PFSK-1 (cell line): Measurements from ENCODE around the gene ACTRT3.

ENCODE experiments used
- FOXP2 ChIP-seq: optimal IDR thresholded peaks from 2 replicates; pipeline ENCODE3; 2011; ENCODE audit warnings: borderline replicate concordance, control low read depth, inconsistent platforms; ENCODE audit not compliant: insufficient read depth; ENCODE audit errors: extremely low read length, extremely low read depth
- POLR2AphosphoS5 ChIP-seq: IDR thresholded peaks from 2 replicates; pipeline ENCODE4 v1.6.1; 2012; ENCODE audit warnings: low read depth, mild to moderate bottlenecking, control low read depth, low read length, moderate library complexity
- SIN3A ChIP-seq: IDR thresholded peaks from 2 replicates; pipeline ENCODE4 v1.6.1; 2012; ENCODE audit warnings: mild to moderate bottlenecking, low read length, moderate library complexity, borderline replicate concordance; ENCODE audit not compliant: insufficient read depth
- TAF1 ChIP-seq: IDR thresholded peaks from 2 replicates; pipeline ENCODE4 v1.6.1; 2012; ENCODE audit warnings: low read length, control low read depth, borderline replicate concordance; ENCODE audit not compliant: insufficient read depth
- TF ChIP-seq, protein P1 (sequence below), 2 experiments: IDR thresholded peaks; 2 replicates each; pipeline versions ENCODE4 v1.6.1 to v1.8.0; 2011 to 2012; ENCODE audit warnings: low read depth in 2 of 2, low read length in 2 of 2, control low read depth in 1 of 2, inconsistent platforms in 1 of 2, mild to moderate bottlenecking in 1 of 2, moderate library complexity in 1 of 2; ENCODE audit not compliant: insufficient read depth in 1 of 2

ACTRT3 gene

DNA sequence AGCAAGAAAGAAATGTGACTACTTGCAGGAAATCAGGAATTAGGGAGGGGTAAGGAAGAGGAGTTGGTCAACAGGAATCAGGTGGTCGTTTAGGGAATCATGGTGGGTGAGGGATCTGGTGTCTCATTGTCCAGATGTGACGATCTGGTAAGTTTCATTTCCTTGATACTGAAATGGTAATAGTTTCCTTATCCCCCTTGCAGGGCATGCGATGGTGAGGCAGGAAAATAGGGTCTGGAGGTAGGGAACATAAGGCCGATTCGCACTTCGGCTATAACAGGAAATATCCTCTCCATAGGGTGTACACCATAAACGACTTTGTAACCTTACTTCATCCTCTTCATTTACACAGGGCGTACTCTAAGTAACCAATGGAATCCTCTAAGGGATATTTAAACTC, 43.9 kb upstream of the ACTRT3 start:
- TF ChIP-seq TAF1 (no peak), POLR2AphosphoS5 (no peak), FOXP2 (no peak), SIN3A (no peak)
- TF ChIP-seq, protein P1, sequence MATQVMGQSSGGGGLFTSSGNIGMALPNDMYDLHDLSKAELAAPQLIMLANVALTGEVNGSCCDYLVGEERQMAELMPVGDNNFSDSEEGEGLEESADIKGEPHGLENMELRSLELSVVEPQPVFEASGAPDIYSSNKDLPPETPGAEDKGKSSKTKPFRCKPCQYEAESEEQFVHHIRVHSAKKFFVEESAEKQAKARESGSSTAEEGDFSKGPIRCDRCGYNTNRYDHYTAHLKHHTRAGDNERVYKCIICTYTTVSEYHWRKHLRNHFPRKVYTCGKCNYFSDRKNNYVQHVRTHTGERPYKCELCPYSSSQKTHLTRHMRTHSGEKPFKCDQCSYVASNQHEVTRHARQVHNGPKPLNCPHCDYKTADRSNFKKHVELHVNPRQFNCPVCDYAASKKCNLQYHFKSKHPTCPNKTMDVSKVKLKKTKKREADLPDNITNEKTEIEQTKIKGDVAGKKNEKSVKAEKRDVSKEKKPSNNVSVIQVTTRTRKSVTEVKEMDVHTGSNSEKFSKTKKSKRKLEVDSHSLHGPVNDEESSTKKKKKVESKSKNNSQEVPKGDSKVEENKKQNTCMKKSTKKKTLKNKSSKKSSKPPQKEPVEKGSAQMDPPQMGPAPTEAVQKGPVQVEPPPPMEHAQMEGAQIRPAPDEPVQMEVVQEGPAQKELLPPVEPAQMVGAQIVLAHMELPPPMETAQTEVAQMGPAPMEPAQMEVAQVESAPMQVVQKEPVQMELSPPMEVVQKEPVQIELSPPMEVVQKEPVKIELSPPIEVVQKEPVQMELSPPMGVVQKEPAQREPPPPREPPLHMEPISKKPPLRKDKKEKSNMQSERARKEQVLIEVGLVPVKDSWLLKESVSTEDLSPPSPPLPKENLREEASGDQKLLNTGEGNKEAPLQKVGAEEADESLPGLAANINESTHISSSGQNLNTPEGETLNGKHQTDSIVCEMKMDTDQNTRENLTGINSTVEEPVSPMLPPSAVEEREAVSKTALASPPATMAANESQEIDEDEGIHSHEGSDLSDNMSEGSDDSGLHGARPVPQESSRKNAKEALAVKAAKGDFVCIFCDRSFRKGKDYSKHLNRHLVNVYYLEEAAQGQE (IDR thresholded peaks at IDR 0.05; ENCODE audit: insufficient read depth in 1 of 2, low read depth in 2 of 2, low read length in 2 of 2), result no peak

DNA sequence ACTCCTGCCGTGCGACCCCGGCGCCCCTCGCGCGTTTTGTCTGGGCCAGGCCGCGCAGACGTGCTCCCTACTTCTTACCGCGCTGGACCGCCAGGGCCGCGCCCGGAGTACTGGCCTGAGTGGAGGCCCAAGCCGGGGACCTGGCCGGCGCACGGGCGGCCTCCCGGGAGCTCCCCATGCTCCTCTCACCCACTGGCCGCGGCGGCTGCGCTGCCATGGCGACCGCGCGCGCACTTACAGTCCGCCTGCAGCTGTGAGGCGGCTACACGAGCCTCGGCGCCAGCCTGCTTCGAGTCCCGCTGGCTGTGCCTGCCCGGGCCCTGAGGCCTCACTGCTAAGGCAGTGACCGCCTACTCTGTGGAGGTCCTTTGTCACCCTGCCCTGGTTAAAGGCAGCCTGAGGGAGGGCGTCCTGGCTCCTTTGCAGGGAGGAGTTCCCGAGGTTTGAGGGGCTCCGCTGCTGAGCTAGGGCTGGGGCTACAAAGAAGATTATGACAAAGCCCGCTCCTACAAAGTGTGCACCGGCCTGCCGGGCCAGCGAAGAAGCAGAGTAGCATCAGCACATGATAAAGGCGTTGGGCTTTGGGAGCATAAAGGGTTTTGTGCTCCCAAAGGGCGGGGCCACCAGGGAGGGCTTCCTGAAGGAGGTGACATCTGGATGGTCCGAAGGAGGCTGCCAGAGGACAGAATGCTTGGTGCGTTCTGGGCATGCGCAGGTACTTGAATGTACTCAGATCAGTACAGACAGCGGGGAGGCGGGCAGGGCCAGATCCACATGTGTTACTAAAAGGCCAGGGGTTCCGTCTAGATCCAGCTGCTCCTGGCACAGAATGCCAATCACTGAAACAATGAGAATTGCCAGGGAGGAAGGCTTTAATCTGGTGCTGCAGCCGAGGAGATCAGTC, 43.2 kb upstream of the ACTRT3 start, which contains the start of the genes LRRC34 and LRRIQ4:
Gene LRRC34, minus strand, starts transcription at position 573 of the 904 bp plus-strand sequence. Its CDS starts 356 bp downstream, at position 217.
Gene LRRIQ4, plus strand, starts transcription at position 539 of the 904 bp plus-strand sequence. CDS start 9,052 bp downstream, outside the sequence.
- TF ChIP-seq FOXP2, result no peak
- no peak for TF ChIP-seq SIN3A
- no peak for TF ChIP-seq POLR2AphosphoS5
- TF ChIP-seq TAF1, result no peak
- TF ChIP-seq, protein P1 (IDR thresholded peaks at IDR 0.05; ENCODE audit: insufficient read depth in 1 of 2, low read depth in 2 of 2, low read length in 2 of 2), result no peak

DNA sequence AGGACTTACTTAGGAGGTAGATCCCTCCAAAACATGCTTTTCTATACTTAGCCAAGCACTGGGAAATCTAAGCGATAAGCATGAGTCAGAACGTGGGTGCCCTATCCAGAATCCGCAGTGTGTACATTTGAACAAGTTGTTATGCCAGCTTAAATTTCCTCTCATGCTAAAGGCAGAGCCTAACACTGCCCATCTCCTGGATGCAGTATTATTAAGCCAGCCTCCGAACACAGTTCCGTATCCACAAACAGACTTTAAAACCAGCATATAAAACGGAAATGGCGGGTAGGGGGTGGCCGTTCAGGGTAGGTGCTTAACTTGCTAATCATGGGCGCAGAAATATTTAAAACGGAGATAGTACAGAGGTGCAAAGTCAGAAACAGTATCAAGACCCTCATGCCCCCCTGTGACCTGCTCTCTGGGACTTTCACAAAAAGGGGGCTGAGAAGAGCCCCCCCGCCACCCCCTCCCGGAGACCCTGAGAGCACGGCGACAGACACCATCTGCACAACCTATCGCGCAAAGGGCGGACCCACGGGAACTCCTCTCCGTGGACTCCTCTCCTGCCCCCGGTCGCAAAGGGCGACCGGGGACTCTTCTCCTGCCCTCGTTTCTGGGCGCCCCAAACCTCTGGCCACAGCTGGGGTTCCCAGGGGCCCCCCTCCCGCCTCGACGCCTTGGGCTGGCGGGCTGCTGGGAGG, 42.4 kb upstream of the ACTRT3 start:
- TF ChIP-seq SIN3A (no peak), FOXP2 (no peak)
- TF ChIP-seq, protein P1 (IDR thresholded peaks at IDR 0.05; ENCODE audit: insufficient read depth in 1 of 2, low read depth in 2 of 2, low read length in 2 of 2), result no peak

DNA sequence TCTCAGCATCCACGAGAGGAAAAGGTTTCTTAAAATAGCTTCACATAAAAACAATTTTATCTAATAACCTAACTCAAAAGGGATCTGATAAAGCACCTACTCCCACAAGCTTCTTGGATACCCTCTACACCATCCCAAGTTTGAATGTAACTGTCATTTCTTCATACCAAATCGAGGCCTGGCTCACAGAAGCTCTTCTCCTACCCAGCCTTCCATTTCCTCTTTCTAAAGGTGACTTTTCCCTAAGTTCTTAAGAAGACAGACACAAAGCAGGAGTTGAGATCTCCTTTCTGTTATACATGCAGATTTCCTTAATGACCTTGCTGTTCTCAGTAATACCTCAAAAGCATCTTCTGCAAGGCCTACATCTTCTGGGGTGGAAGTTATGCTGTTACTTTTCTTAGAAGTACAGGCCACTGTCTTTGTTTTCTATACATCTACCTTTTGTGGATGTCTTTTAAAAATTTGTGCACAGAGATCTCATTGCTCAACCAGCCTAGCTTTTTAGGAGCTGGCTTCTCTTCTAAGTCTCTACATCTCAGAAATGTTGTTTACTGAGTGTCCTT, 40.0 kb upstream of the ACTRT3 start:
- no peak for TF ChIP-seq POLR2AphosphoS5
- no peak for TF ChIP-seq TAF1
- TF ChIP-seq FOXP2, result no peak
- TF ChIP-seq SIN3A, result no peak
- TF ChIP-seq, protein P1 (IDR thresholded peaks at IDR 0.05; ENCODE audit: insufficient read depth in 1 of 2, low read depth in 2 of 2, low read length in 2 of 2), result no peak
